ENCODE results near the gene CCDC124.

GRCh38 chr19:17974551-17974950 lies 41.7 kb downstream of the CCDC124 start:
- no peak for TF ChIP-seq CTCF (IDR thresholded peaks at IDR 0.05)
- no peak for TF ChIP-seq POLR2A (IDR thresholded peaks at IDR 0.05)
